OCI-LY7 (cell line): ENCODE data around the gene H3-3A. TPM values are rescaled to one million over a fixed set of nuclear protein-coding genes. Genes with fewer than 3 reads are reported as not detected.
"Not testable (repeated sequence)": the region's sequence is repeated elsewhere in the genome, so short reads cannot be mapped to it uniquely, and the experiment has no call there.

Source experiments
- BruUV-seq: library from RNA; stranded (reverse); fragments of 400-500 nt; replicated peaks from 2 replicates; lab custom pipeline; 2021; lab: Mats Ljungman, UMichigan
- CTCF ChIA-PET: fragments of 300-600 bp; sonication (Branson Sonifier 250); formaldehyde crosslinking; loops from one replicate; lab custom pipeline; 2022; ENCODE audit warnings: antibody characterized with exemption; ENCODE audit not compliant: unreplicated experiment; lab: Charles Lee
- POLR2A ChIA-PET: fragments of 300-600 bp; sonication (Branson Sonifier 250); formaldehyde crosslinking; loops from one replicate; lab custom pipeline; 2022; ENCODE audit warnings: antibody characterized with exemption; lab: Charles Lee
- DNase-seq: peaks from one replicate; pipeline ENCODE4 v3.0.0-alpha.2; 2015; ENCODE audit warnings: low spot score
- H2AFZ ChIP-seq: fragments of 200-600 bp; sonication (generic), shearing (Covaris generic); 2 replicates; pipeline ENCODE4 v1.6.1; 2014; ENCODE audit warnings: mild to moderate bottlenecking, antibody characterized with exemption, low read length, moderate library complexity
- H3K27ac ChIP-seq: fragments of 200-600 bp; sonication (generic); 2 replicates; pipeline ENCODE4 v1.5.1; 2014; ENCODE audit warnings: mixed run types, low read depth, mild to moderate bottlenecking, moderate library complexity, low read length, inconsistent platforms; ENCODE audit not compliant: poor library complexity, severe bottlenecking
- H3K36me3 ChIP-seq: fragments of 200-600 bp; sonication (generic); 2 replicates; pipeline ENCODE4 v1.6.1; 2014; ENCODE audit warnings: mild to moderate bottlenecking, antibody characterized with exemption, low read length, moderate library complexity, mixed read lengths; ENCODE audit not compliant: insufficient read depth
- H3K4me1 ChIP-seq: fragments of 200-600 bp; sonication (generic); 2 replicates; pipeline ENCODE4 v1.5.1; 2014; ENCODE audit warnings: mild to moderate bottlenecking, low read length; ENCODE audit not compliant: insufficient read depth, poor library complexity, severe bottlenecking
- H3K4me2 ChIP-seq: fragments of 200-600 bp; sonication (generic); 2 replicates; pipeline ENCODE4 v1.6.1; 2014; ENCODE audit warnings: mild to moderate bottlenecking, low read length
- H3K4me3 ChIP-seq: fragments of 200-600 bp; sonication (generic); 2 replicates; pipeline ENCODE4 v1.5.1; 2014; ENCODE audit warnings: mild to moderate bottlenecking, low read depth, low read length; ENCODE audit not compliant: poor library complexity, severe bottlenecking
- H3K79me2 ChIP-seq: fragments of 200-600 bp; sonication (generic); 2 replicates; pipeline ENCODE4 v1.6.1; 2016; ENCODE audit warnings: low read depth, mild to moderate bottlenecking, low read length, moderate library complexity, mixed read lengths; ENCODE audit not compliant: insufficient read depth
- H3K9me2 ChIP-seq: fragments of 200-600 bp; sonication (generic); 2 replicates; pipeline ENCODE4 v1.6.1; 2016; ENCODE audit warnings: mild to moderate bottlenecking, low read length, mixed read lengths; ENCODE audit not compliant: insufficient read depth
- H3K9me3 ChIP-seq: fragments of 200-600 bp; sonication (generic); 2 replicates; pipeline ENCODE4 v1.6.1; 2014; ENCODE audit warnings: mild to moderate bottlenecking, mixed run types, low read length, mixed read lengths
- H4K20me1 ChIP-seq: fragments of 200-600 bp; sonication (generic); 2 replicates; pipeline ENCODE4 v1.6.1; 2014; ENCODE audit warnings: mild to moderate bottlenecking, antibody characterized with exemption, low read length, moderate library complexity, mixed read lengths; ENCODE audit not compliant: insufficient read depth
- CTCF ChIP-seq: fragments of 200-600 bp; sonication (generic); conservative IDR thresholded peaks from 2 replicates; pipeline ENCODE4 v1.5.1; 2014; ENCODE audit warnings: mild to moderate bottlenecking, antibody characterized with exemption, low read length, moderate library complexity, mixed read lengths
- EZH2phosphoT487 ChIP-seq: fragments of 200-600 bp; sonication (generic); IDR thresholded peaks from 2 replicates; pipeline ENCODE4 v1.6.1; 2018; ENCODE audit warnings: low read depth, borderline replicate concordance, mild to moderate bottlenecking, mixed run types, antibody characterized with exemption, low read length, moderate library complexity, mixed read lengths
- intact Hi-C: fragments of 100-400 bp; cut with micrococcal nuclease; formaldehyde crosslinking; loops from one replicate; pipeline ENCODE4 v1.10.0; 2022; ENCODE audit not compliant: unreplicated experiment
- total RNA-seq, 2 experiments: library from RNA; depleted of rRNA in 1 of 2; stranded (reverse); fragments of >200 nt in 1 of 2; shearing (Covaris generic) in 1 of 2; gene quantifications; 2 replicates each; pipeline ENCODE4 v1.2.3, GENCODE V29; 2014 to 2022

Gene H3-3A
- total RNA-seq, 2 experiments from 2014 or later, result 416 to 661 TPM

- BruUV-seq, result no TSS peak
- no peak for DNase-seq
- no peaks in the 10 kb centered on the region for H3K9me3 ChIP-seq
- H2AFZ ChIP-seq, result no peak overlapping the region
- ChIA-PET POLR2A (no interaction called here), CTCF (no interaction called here)
- H4K20me1 ChIP-seq, result no peaks in the 10 kb centered on the region
- no peaks in the 10 kb centered on the region for H3K36me3 ChIP-seq
- H3K9me2 ChIP-seq, result no peaks in the 10 kb centered on the region
- TF ChIP-seq CTCF, result no peak
- intact Hi-C loops, result no loop called here
- no peak overlapping the region for H3K27ac ChIP-seq
- H3K4me1 ChIP-seq, result peaks cover 33% of the 10 kb centered on the region
- H3K4me2 ChIP-seq, result no peak overlapping the region
- H3K79me2 ChIP-seq, result no peaks in the 10 kb centered on the region
- no peak overlapping the region for H3K4me3 ChIP-seq
Measured at GRCh38 chr1:226086776-226087175, 24.3 kb downstream of the H3-3A start.

GRCh38 chr1:226091461-226091860 lies 28.9 kb downstream of the H3-3A start:
- Histone ChIP-seq H3K27ac (no peak overlapping the region), H3K4me1 (no peaks in the 10 kb centered on the region), H3K79me2 (no peaks in the 10 kb centered on the region), H3K36me3 (no peaks in the 10 kb centered on the region), H3K4me2 (no peak overlapping the region), H3K9me3 (no peaks in the 10 kb centered on the region), H2AFZ (no peak overlapping the region), H4K20me1 (no peaks in the 10 kb centered on the region), H3K4me3 (no peak overlapping the region), H3K9me2 (no peaks in the 10 kb centered on the region)
- ChIA-PET CTCF (no interaction called here), POLR2A (interaction anchor here (0.9 kb wide), 1 partner anchor 20 kb away, joined by 3 read pairs; no protein-coding TSS in a partner anchor)
- intact Hi-C loops, result no loop called here
- TF ChIP-seq CTCF, result no peak
- no peak for TF ChIP-seq EZH2phosphoT487
- no TSS peak for BruUV-seq
- no peak for DNase-seq

- POLR2A ChIA-PET, result interaction anchor here (0.6 to 1.2 kb wide), 4 partner anchors 9 to 109 kb away, joined by 3 to 5 read pairs (median 4); no protein-coding TSS in a partner anchor
- BruUV-seq, H3K79me2 ChIP-seq, CTCF ChIA-PET, H3K9me2 ChIP-seq, intact Hi-C loops, H4K20me1 ChIP-seq, H3K4me1 ChIP-seq, H3K9me3 ChIP-seq, H3K4me2 ChIP-seq, H3K36me3 ChIP-seq, H2AFZ ChIP-seq, H3K27ac ChIP-seq, DNase-seq, H3K4me3 ChIP-seq: not testable (repeated sequence)
Measured at GRCh38 chr1:226092048-226092820, 29.7 kb downstream of the H3-3A start.
